Fibroblast of peridontal ligament (primary cell): ENCODE results near the gene TSC22D2.
A peak's percentile ranks its signal among the peaks of the same experiment; 100 is the strongest.

Experiments used
- DNase-seq: peaks from one replicate; pipeline ENCODE4 v3.0.0-alpha.2; 2010; ENCODE audit errors: extremely low read depth

TSC22D2 gene

GRCh38 chr3:150412561-150413231, 4.6 kb downstream of the TSC22D2 start:
- DNase-seq: peak; percentile 91

GRCh38 chr3:150414258-150414657, 6.2 kb downstream of the TSC22D2 start:
- peak; percentile 62 for DNase-seq

GRCh38 chr3:150414959-150415358, 6.9 kb downstream of the TSC22D2 start:
- peak; percentile 46 for DNase-seq

GRCh38 chr3:150419076-150419868, 11.2 kb downstream of the TSC22D2 start:
- no peak for DNase-seq

- DNase-seq: no peak
Measured at GRCh38 chr3:150419959-150420358, 11.9 kb downstream of the TSC22D2 start.

GRCh38 chr3:150421256-150421655, 13.2 kb downstream of the TSC22D2 start:
- DNase-seq: no peak

GRCh38 chr3:150421799-150422548, 13.9 kb downstream of the TSC22D2 start:
- peak; percentile 36 for DNase-seq

GRCh38 chr3:150422907-150423306, 14.8 kb downstream of the TSC22D2 start:
- no peak for DNase-seq

- DNase-seq: no peak
Measured at GRCh38 chr3:150423761-150424160, 15.7 kb downstream of the TSC22D2 start.

- DNase-seq: no peak
Measured at GRCh38 chr3:150426292-150426691, 18.2 kb downstream of the TSC22D2 start.

- DNase-seq: no peak
Measured at GRCh38 chr3:150428562-150428961, 20.5 kb downstream of the TSC22D2 start.

GRCh38 chr3:150429767-150430671, 21.9 kb downstream of the TSC22D2 start:
- DNase-seq: no peak

- DNase-seq: no peak
Measured at GRCh38 chr3:150433347-150433746, 25.2 kb downstream of the TSC22D2 start.

GRCh38 chr3:150434234-150434633, 26.1 kb downstream of the TSC22D2 start:
- no peak for DNase-seq

GRCh38 chr3:150436161-150436560, 28.1 kb downstream of the TSC22D2 start:
- DNase-seq: no peak

- DNase-seq: no peak
Measured at GRCh38 chr3:150439657-150440056, 31.6 kb downstream of the TSC22D2 start.

GRCh38 chr3:150443331-150443741, 35.2 kb downstream of the TSC22D2 start:
- DNase-seq: peak; percentile 70

- DNase-seq: no peak
Measured at GRCh38 chr3:150444371-150444770, 36.3 kb downstream of the TSC22D2 start.

- DNase-seq: no peak
Measured at GRCh38 chr3:150446470-150446977, 38.4 kb downstream of the TSC22D2 start.

- DNase-seq: peak; percentile 52
Measured at GRCh38 chr3:150447084-150447483, 39.0 kb downstream of the TSC22D2 start.
